NB4 (cell line): ENCODE data around the gene RSPRY1.
"Not testable (repeated sequence)": the region's sequence is repeated elsewhere in the genome, so short reads cannot be mapped to it uniquely, and the experiment has no call there.

Experiments
- DNase-seq: peaks from one replicate; pipeline ENCODE4 v3.0.0; 2010; ENCODE audit warnings: low read depth
- H3K4me3 ChIP-seq: one replicate; pipeline ENCODE4 v1.5.1; 2011; ENCODE audit warnings: mild to moderate bottlenecking, low read depth, low read length, moderate library complexity
- CTCF ChIP-seq: IDR thresholded peaks from one replicate; pipeline ENCODE4 v1.5.1; 2012; ENCODE audit warnings: low read depth, low read length
- MAX ChIP-seq: IDR thresholded peaks from 2 replicates; pipeline ENCODE4 v1.6.1; 2011; ENCODE audit warnings: low read depth, low read length
- MYC ChIP-seq: IDR thresholded peaks from 2 replicates; pipeline ENCODE4 v1.6.1; 2011; ENCODE audit warnings: low read depth, low read length
- POLR2A ChIP-seq: IDR thresholded peaks from 2 replicates; pipeline ENCODE4 v1.6.1; 2011; ENCODE audit warnings: mild to moderate bottlenecking; ENCODE audit not compliant: insufficient read length; ENCODE audit errors: extremely low read depth

The RSPRY1 gene

GRCh38 chr16:57273359-57273758, 87.2 kb downstream of the RSPRY1 start:
- no peak overlapping the region for H3K4me3 ChIP-seq
- TF ChIP-seq CTCF (no peak), POLR2A (no peak), MYC (no peak), MAX (no peak)
- no peak for DNase-seq

GRCh38 chr16:57273826-57274225, 87.7 kb downstream of the RSPRY1 start:
- DNase-seq, result no peak
- TF ChIP-seq MAX (no peak), POLR2A (no peak), CTCF (no peak), MYC (no peak)
- H3K4me3 ChIP-seq, result no peak overlapping the region

DNA sequence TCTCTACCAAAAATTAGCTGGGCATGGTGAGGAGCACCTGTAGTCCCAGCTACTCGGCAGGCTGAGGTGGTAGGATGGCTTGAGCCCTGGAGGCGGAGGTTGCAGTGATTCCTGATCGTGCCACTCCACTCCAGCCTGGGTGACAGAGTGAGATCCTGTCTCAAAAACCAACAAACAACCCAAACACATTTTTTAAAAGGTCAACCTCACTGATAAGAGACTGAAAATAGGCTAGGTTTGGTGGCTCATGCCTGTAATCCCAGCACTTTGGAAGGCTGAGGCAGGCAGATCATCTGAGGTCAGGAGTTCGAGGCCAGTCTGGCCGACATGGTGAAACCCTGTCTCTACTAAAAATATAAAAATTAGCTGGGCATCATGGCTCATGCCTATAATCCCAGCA, 89.8 kb downstream of the RSPRY1 start:
- DNase-seq, H3K4me3 ChIP-seq: not testable (repeated sequence)

GRCh38 chr16:57276596-57276995, 90.5 kb downstream of the RSPRY1 start:
- H3K4me3 ChIP-seq, result no peak overlapping the region
- DNase-seq, result peak; percentile 47
- TF ChIP-seq POLR2A (no peak), MAX (no peak), MYC (no peak), CTCF (no peak)

GRCh38 chr16:57277586-57277985, 91.5 kb downstream of the RSPRY1 start:
- peak; percentile 75 for DNase-seq
- no peak overlapping the region for H3K4me3 ChIP-seq
- TF ChIP-seq MAX, result peak; percentile 86
- TF ChIP-seq POLR2A, result no peak
- peak; percentile 78 for TF ChIP-seq MYC
- TF ChIP-seq CTCF, result no peak

- TF ChIP-seq MAX (no peak), CTCF (no peak), MYC (no peak), POLR2A (no peak)
- DNase-seq, result no peak
- H3K4me3 ChIP-seq, result no peak overlapping the region
Measured at GRCh38 chr16:57278494-57278893, 92.4 kb downstream of the RSPRY1 start.
